Measurements from ENCODE around the gene CHST11. TPM values are rescaled to one million over a fixed set of nuclear protein-coding genes. Genes with fewer than 3 reads are reported as not detected.

The CHST11 gene
- total RNA-seq, 1 donor from 2014 or later, result 46.2 TPM

GRCh38 chr12:104593482-104593881, 136.7 kb downstream of the CHST11 start:
- no peaks in the 10 kb centered on the region for H3K27me3 ChIP-seq (ENCODE audit: low read depth)
- intact Hi-C loops (cut with DNase I), result no loop called here
- no peak overlapping the region for H3K4me3 ChIP-seq
- no peak overlapping the region for H3K27ac ChIP-seq
- DNase-seq, result no peak
- TF ChIP-seq CTCF (IDR thresholded peaks at IDR 0.05), result no peak
- no peaks in the 10 kb centered on the region for H3K36me3 ChIP-seq
- H3K9me3 ChIP-seq, result no peaks in the 10 kb centered on the region
- no peak for ATAC-seq
- peaks cover 18% of the 10 kb centered on the region for H3K4me1 ChIP-seq

- TF ChIP-seq CTCF (IDR thresholded peaks at IDR 0.05), result no peak
- intact Hi-C loops (cut with DNase I), result no loop called here
- H3K27ac ChIP-seq, result no peak overlapping the region
Observed at GRCh38 chr12:104596134-104596799, 139.5 kb downstream of the CHST11 start.

DNA sequence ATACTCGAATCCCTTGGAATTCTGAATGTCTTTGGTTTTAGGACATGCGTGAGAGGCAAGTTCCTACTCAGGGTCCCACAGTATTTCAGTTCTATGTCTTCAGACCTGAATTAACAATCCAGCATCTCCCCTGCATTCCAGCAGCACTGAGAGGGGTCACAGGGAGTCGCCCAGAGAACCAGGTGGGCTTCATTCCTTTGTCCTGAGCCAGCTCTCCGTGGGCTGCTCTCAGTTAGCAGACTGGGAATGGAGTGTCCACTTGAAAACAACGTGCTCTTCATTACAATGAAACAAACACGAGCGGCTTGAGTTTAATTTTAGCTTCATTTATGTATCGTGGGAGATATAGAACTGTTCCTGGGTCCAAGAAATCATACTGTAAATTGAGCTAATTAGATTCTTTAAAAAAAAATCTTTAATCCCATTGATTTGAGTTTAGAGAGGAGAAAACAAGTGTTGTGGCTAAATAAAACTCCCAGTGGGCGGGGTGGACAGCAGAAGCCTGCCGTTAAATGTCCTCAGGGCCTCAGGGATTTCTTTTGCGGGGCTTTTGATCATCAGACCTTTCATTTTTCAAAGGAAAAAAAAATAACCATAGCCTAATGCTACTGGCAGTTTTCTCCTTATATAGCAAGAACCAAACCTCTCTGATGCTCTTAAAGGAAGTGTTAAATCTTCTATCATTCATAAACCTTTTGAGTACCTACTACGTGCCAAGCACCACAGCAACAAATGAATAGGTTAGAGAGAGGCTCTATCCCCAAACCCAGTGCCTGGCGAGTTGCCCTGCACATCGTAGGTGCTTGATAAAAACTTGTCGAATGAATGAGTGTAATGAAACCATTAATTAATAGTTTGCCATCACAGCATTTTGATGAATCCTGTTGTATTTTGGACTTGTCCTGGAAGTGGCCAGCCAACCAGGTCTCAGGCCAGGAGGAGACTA, 140.4 kb downstream of the CHST11 start:
- no peak overlapping the region for H3K27ac ChIP-seq
- no peak for DNase-seq
- TF ChIP-seq CTCF (IDR thresholded peaks at IDR 0.05), result no peak
- peaks cover 43% of the 10 kb centered on the region for H3K4me1 ChIP-seq
- H3K9me3 ChIP-seq, result no peaks in the 10 kb centered on the region
- ATAC-seq, result no peak
- H3K4me3 ChIP-seq, result no peak overlapping the region
- no peaks in the 10 kb centered on the region for H3K27me3 ChIP-seq (ENCODE audit: low read depth)
- intact Hi-C loops (cut with DNase I), result no loop called here
- no peaks in the 10 kb centered on the region for H3K36me3 ChIP-seq

More at GRCh38 chr12:104596134-104596799, 139.5 kb downstream of the CHST11 start:
- Histone ChIP-seq H3K4me3 (no peak overlapping the region), H3K36me3 (no peaks in the 10 kb centered on the region), H3K27me3 (ENCODE audit: low read depth) (no peaks in the 10 kb centered on the region), H3K4me1 (peaks cover 34% of the 10 kb centered on the region), H3K9me3 (no peaks in the 10 kb centered on the region)
- peak; percentile 19 to 40 for ATAC-seq
- no peak for DNase-seq

- Histone ChIP-seq H3K27me3 (ENCODE audit: low read depth) (no peaks in the 10 kb centered on the region), H3K4me3 (no peak overlapping the region), H3K9me3 (no peaks in the 10 kb centered on the region), H3K36me3 (no peaks in the 10 kb centered on the region), H3K27ac (no peak overlapping the region), H3K4me1 (peaks cover 55% of the 10 kb centered on the region)
- TF ChIP-seq CTCF (IDR thresholded peaks at IDR 0.05), result no peak
- intact Hi-C loops (cut with DNase I), result no loop called here
- ATAC-seq (no peak), DNase-seq (no peak)
Observed at GRCh38 chr12:104598342-104599271, 141.9 kb downstream of the CHST11 start.

Data from lower lobe of right lung (tissue), 2 donors.